K562 (cell line): Measurements from ENCODE around the gene DCST1. TPM values are rescaled to one million over a fixed set of nuclear protein-coding genes. Genes with fewer than 3 reads are reported as not detected.

Experiments used
- ATAC-seq: fragments of 200-7000 bp; cut with Tn5 transposase; 3 replicates; pipeline ENCODE4 v1.9.1; 2020; ENCODE audit warnings: moderate library complexity
- BruUV-seq: library from RNA; stranded (reverse); fragments of 400-500 nt; replicated peaks from 2 replicates; lab custom pipeline; 2021; lab: Mats Ljungman, UMichigan
- CTCF ChIA-PET: fragments of 300-600 bp; formaldehyde crosslinking; extraction: SDS; loops from one replicate; lab custom pipeline; 2021; ENCODE audit warnings: low intra/inter-chr PET ratio; lab: Yijun Ruan, JAX
- POLR2A ChIA-PET: fragments of 300-600, 350-650 bp; sonication (Branson Sonifier 250); formaldehyde crosslinking; extraction: SDS; loops from one replicate; lab custom pipeline; 2021; ENCODE audit warnings: antibody characterized with exemption, inconsistent platforms; lab: Yijun Ruan, JAX
- DNase-seq, 4 experiments: peaks; one replicate each; pipeline versions ENCODE4 v3.0.0 to v3.0.0-alpha.2; 2011 to 2018; ENCODE audit warnings: low spot score in 3 of 4, mixed read lengths in 3 of 4; ENCODE audit errors: extremely low read depth in 1 of 4
- FAIRE-seq: peaks from 2 replicates; lab custom pipeline; 2011; peaks lifted over from hg19 to GRCh38; lab: Jason Lieb, UNC
- H2AFZ ChIP-seq: 2 replicates; pipeline ENCODE4 v1.6.0; 2011; ENCODE audit warnings: low read depth, low read length, control low read depth, inconsistent platforms
- H3K27ac ChIP-seq: fragments of 200-600 bp; 3 replicates; pipeline ENCODE4 v1.8.0; 2011; ENCODE audit warnings: low read depth, mild to moderate bottlenecking, control low read depth, inconsistent platforms, low read length, moderate library complexity, mixed read lengths; ENCODE audit errors: extremely low read depth
- H3K27me3 ChIP-seq, 2 experiments: fragments of 300-600 bp in 1 of 2; 2 replicates in 1 of 2; 3 replicates in 1 of 2; pipeline versions ENCODE4 v1.6.0 to v1.8.0; 2011; ENCODE audit warnings: inconsistent platforms in 2 of 2, low read length in 2 of 2, mild to moderate bottlenecking in 1 of 2, mixed read lengths in 1 of 2, moderate library complexity in 1 of 2; ENCODE audit not compliant: control insufficient read depth in 2 of 2, insufficient read depth in 2 of 2
- H3K36me3 ChIP-seq: fragments of 300-600 bp; 3 replicates; pipeline ENCODE4 v1.8.0; 2011; ENCODE audit warnings: mild to moderate bottlenecking, low read length, inconsistent platforms; ENCODE audit not compliant: control insufficient read depth, insufficient read depth
- H3K4me1 ChIP-seq, 2 experiments: fragments of 200-600 bp in 1 of 2; replicated peaks in 1 of 2; 2 replicates in 1 of 2; 3 replicates in 1 of 2; pipeline versions ENCODE4 v1.5.1 to v1.8.0; 2011; ENCODE audit warnings: inconsistent platforms in 2 of 2, low read length in 2 of 2, mild to moderate bottlenecking in 1 of 2, mixed read lengths in 1 of 2, moderate library complexity in 1 of 2; ENCODE audit not compliant: control insufficient read depth in 2 of 2, insufficient read depth in 2 of 2
- H3K4me2 ChIP-seq: 2 replicates; pipeline ENCODE4 v1.6.1; 2011; ENCODE audit warnings: low read length, control low read depth, inconsistent platforms, mixed read lengths; ENCODE audit not compliant: insufficient read depth
- H3K4me3 ChIP-seq: fragments of 200-600 bp; sonication (generic), shearing (Covaris generic); 2 replicates; pipeline ENCODE4 v1.5.1; 2016; ENCODE audit warnings: control low read depth, inconsistent platforms
- H3K79me2 ChIP-seq: fragments of 200-600 bp; 3 replicates; pipeline ENCODE4 v1.8.0; 2011; ENCODE audit warnings: low read length, inconsistent platforms; ENCODE audit not compliant: control insufficient read depth, insufficient read depth
- H3K9ac ChIP-seq, 2 experiments: 2 replicates each; pipeline versions ENCODE4 v1.6.0 to v1.6.1; 2011; ENCODE audit warnings: low read depth in 2 of 2, low read length in 2 of 2, control low read depth in 1 of 2, inconsistent platforms in 1 of 2, mild to moderate bottlenecking in 1 of 2, mixed read lengths in 1 of 2; ENCODE audit not compliant: insufficient read depth in 1 of 2
- H3K9me1 ChIP-seq: one replicate; pipeline ENCODE4 v1.6.0; 2011; ENCODE audit warnings: inconsistent platforms, mild to moderate bottlenecking, low read length, moderate library complexity; ENCODE audit not compliant: control insufficient read depth, insufficient read depth
- H3K9me3 ChIP-seq: replicated peaks from 2 replicates; pipeline ENCODE4 v1.5.1; 2011; ENCODE audit warnings: low read depth, low read length, inconsistent platforms; ENCODE audit not compliant: control insufficient read depth, insufficient read depth
- H4K20me1 ChIP-seq: replicated peaks from 2 replicates; pipeline ENCODE4 v1.6.1; 2011; ENCODE audit warnings: low read length, inconsistent platforms, mixed read lengths; ENCODE audit not compliant: control insufficient read depth, insufficient read depth
- DNMT1 ChIP-seq: fragments of 450-650 bp; IDR thresholded peaks from 2 replicates; pipeline ENCODE4 v1.6.1; 2016; ENCODE audit warnings: antibody characterized with exemption, mild to moderate bottlenecking
- MAZ ChIP-seq, 2 experiments: fragments of 450-650 bp in 1 of 2; sonication (generic) in 1 of 2; formaldehyde crosslinking; IDR thresholded peaks in 1 of 2; conservative IDR thresholded peaks in 1 of 2; 2 replicates each; pipeline versions ENCODE4 v1.4.0 to v1.5.0; 2020; ENCODE audit warnings: mild to moderate bottlenecking in 1 of 2, missing genetic modification reagents in 1 of 2
- PTRF ChIP-seq: fragments of 450-650 bp; IDR thresholded peaks from 2 replicates; pipeline ENCODE4 v1.6.1; 2016; ENCODE audit warnings: mild to moderate bottlenecking, missing genetic modification characterization, missing compliant biosample characterization
- RBM25 ChIP-seq: fragments of 200-400 bp; formaldehyde crosslinking; IDR thresholded peaks from 2 replicates; pipeline ENCODE4 v1.6.1; 2018; ENCODE audit warnings: low read length, low read depth, moderate library complexity; ENCODE audit not compliant: severe bottlenecking
- SRSF3 ChIP-seq: fragments of 200-400 bp; formaldehyde crosslinking; IDR thresholded peaks from 2 replicates; pipeline ENCODE4 v1.6.1; 2016; ENCODE audit warnings: mild to moderate bottlenecking, low read length, moderate library complexity; ENCODE audit not compliant: insufficient read depth
- ZNF584 ChIP-seq: fragments of 200-800 bp; sonication (Bioruptor generic); IDR thresholded peaks from 2 replicates; pipeline ENCODE4 v1.6.1; 2016; ENCODE audit warnings: low read depth, mild to moderate bottlenecking, missing genetic modification characterization, missing compliant biosample characterization
- WGBS: fragments of 100-300 bp; shearing (Covaris generic); methylation state at CpG from one replicate; pipeline ENCODE4 v1.1.6; 2016; ENCODE audit warnings: low coverage, mixed read lengths; ENCODE audit not compliant: insufficient coverage; ENCODE audit errors: missing lambda C conversion rate; 5-methylcytosine and 5-hydroxymethylcytosine counted together
- in situ Hi-C: fragments of 300-500 bp; cut with MboI; formaldehyde crosslinking; loops from 4 replicates; pipeline ENCODE4 v1.15.0; 2018; ENCODE audit warnings: inconsistent platforms, mixed read lengths
- intact Hi-C: fragments of 100-400 bp; cut with micrococcal nuclease; formaldehyde crosslinking; loops from 2 replicates; pipeline ENCODE4 v1.14.2; 2022
- polyA plus RNA-seq, 8 experiments: library from polyadenylated mRNA; depleted of rRNA in 4 of 8; stranded (reverse) in 5 of 8; unstranded in 3 of 8; fragments of >200 nt; fragmentation: Nextera tagmentation in 2 of 8; fragmentation: Illumina TruSeq in 1 of 8; extraction: Ambion mirVana in 2 of 8; extraction: Trizol in 1 of 8; gene quantifications; 2 replicates each; pipeline versions ENCODE4 v1.2.1 to v1.2.3, GENCODE V29; 2011 to 2014; ENCODE audit warnings: inconsistent platforms in 1 of 8, missing spikeins in 1 of 8
- total RNA-seq, 7 experiments: library from RNA; depleted of rRNA in 6 of 7; stranded (reverse); fragments of >200 nt in 6 of 7; fragmentation: Illumina TruSeq in 2 of 7; extraction: Trizol in 2 of 7; gene quantifications; 2 replicates each; pipeline versions ENCODE4 v1.2.1 to v1.2.3, GENCODE V29; 2011 to 2021; ENCODE audit warnings: low replicate concordance in 1 of 7
- TF ChIP-seq, protein P1 (sequence below): sonication (generic); formaldehyde crosslinking; IDR thresholded peaks from 2 replicates; pipeline ENCODE4 v1.8.1; 2022; ENCODE audit warnings: missing genetic modification reagents

DCST1 gene
- total and polyA plus RNA-seq, 9 of the 15 experiments (the other 6 are each of a cell fraction or from before 2014, with no cell fraction given): not detected

DNA sequence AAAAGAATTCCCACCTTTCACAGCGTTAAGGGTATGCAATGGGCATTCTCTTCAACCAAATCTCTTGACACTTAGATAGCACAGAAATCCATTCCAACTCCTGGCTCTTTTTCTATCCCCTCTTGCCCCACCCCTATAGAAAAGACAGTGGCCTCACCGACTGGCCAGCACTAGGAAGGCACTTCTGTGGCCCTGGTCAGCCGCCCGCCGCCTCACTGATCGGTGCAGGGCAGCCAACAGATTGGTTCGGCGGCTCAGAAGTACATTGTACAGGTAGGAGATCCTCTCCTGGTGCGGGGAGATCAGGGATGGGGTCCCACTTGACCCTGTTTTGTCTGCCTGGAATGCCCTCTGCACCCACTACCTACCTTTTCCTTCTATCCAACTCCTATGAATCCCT is 9.3 kb upstream of the DCST1 start:
- Histone ChIP-seq H3K4me1 (peaks cover 13 to 16% of the 10 kb centered on the region in 2 experiments; a peak in 3 of 5 replicates), H3K4me2 (no peak overlapping the region), H3K27me3 (no peaks in the 10 kb centered on the region), H3K4me3 (no peak overlapping the region), H3K79me2 (no peaks in the 10 kb centered on the region), H3K36me3 (no peaks in the 10 kb centered on the region), H3K9ac (no peak overlapping the region), H2AFZ (no peak overlapping the region), H4K20me1 (no peaks in the 10 kb centered on the region), H3K27ac (no peak overlapping the region), H3K9me3 (no peaks in the 10 kb centered on the region), H3K9me1 (no peaks in the 10 kb centered on the region)
- DNase-seq (no peak), ATAC-seq (no peak), FAIRE-seq (no peak)
- CTCF ChIA-PET: no interaction called here
- 89% methylated on average over 9 of the region's 9 CpGs for WGBS
- no peak for TF ChIP-seq RBM25
- TF ChIP-seq MAZ (CRISPR knock-in tag; conservative IDR thresholded peaks at IDR 0.05 in 1 of 2, IDR thresholded peaks at IDR 0.05 in 1 of 2): no peak
- no peak for TF ChIP-seq DNMT1
- POLR2A ChIA-PET: no interaction called here
- BruUV-seq: no TSS peak
- intact Hi-C loops (no loop called here), in situ Hi-C loops (no loop called here)

DNA sequence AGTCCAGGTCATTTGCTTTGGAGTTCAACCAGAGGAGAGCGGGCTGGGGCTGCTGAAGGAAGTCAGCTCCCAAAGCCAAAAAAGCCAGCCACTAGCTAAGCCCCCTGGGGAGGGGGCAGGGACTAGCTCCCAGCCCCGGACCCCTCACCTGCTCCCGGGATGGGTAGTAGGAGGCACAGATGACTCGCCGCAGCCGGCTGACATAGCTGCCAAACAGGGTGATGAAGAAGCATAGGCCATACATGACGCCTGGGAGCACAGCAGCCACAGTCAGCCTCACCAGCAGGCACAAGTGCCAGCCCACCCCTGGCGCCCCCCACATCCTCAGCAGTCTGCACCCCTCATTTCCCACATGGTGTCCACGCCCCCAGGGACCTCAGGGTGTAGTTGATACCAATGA is 7.5 kb upstream of the DCST1 start:
- no peak for FAIRE-seq
- WGBS: 42% methylated on average over 9 of the region's 9 CpGs
- no TSS peak for BruUV-seq
- Histone ChIP-seq H3K27me3 (no peaks in the 10 kb centered on the region), H3K9me1 (no peaks in the 10 kb centered on the region), H3K79me2 (no peaks in the 10 kb centered on the region), H4K20me1 (no peaks in the 10 kb centered on the region), H2AFZ (0 out of 2 replicates have a peak overlapping the region, but pooled peaks have one; percentile 8), H3K4me2 (no peak overlapping the region), H3K27ac (no peak overlapping the region), H3K36me3 (no peaks in the 10 kb centered on the region), H3K4me1 (peaks cover 13 to 26% of the 10 kb centered on the region in 2 experiments; a peak in 3 of 5 replicates), H3K4me3 (no peak overlapping the region), H3K9ac (peak overlapping the region in 1 of 2 experiments; percentile 18; a peak in 1 of 4 replicates), H3K9me3 (no peaks in the 10 kb centered on the region)
- ChIA-PET POLR2A (interaction anchor here (0.5 kb wide), 1 partner anchor 53 kb away, joined by 4 read pairs; no protein-coding TSS in a partner anchor), CTCF (interaction anchor here (0.5 kb wide), 1 partner anchor 65 kb away, joined by 3 read pairs; no protein-coding TSS in a partner anchor)
- ATAC-seq: no peak
- TF ChIP-seq, protein P1, sequence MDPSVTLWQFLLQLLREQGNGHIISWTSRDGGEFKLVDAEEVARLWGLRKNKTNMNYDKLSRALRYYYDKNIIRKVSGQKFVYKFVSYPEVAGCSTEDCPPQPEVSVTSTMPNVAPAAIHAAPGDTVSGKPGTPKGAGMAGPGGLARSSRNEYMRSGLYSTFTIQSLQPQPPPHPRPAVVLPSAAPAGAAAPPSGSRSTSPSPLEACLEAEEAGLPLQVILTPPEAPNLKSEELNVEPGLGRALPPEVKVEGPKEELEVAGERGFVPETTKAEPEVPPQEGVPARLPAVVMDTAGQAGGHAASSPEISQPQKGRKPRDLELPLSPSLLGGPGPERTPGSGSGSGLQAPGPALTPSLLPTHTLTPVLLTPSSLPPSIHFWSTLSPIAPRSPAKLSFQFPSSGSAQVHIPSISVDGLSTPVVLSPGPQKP (CRISPR knock-in tag): no peak
- TF ChIP-seq ZNF584 (CRISPR knock-in tag): no peak
- TF ChIP-seq SRSF3: no peak
- no peak for TF ChIP-seq PTRF (tag)
- intact Hi-C loops (no loop called here), in situ Hi-C loops (no loop called here)
- no peak for DNase-seq
